Panc1 (cell line): ENCODE measurements around the gene AP1G2. TPM values are rescaled to one million over a fixed set of nuclear protein-coding genes. Genes with fewer than 3 reads are reported as not detected.

Source experiments
- ATAC-seq: fragments of 200-7000 bp; cut with Tn5 transposase; 2 replicates; pipeline ENCODE4 v1.9.1; 2020; ENCODE audit warnings: mild to moderate bottlenecking, moderate library complexity
- BruUV-seq: library from RNA; stranded (reverse); fragments of 400-500 nt; replicated peaks from 2 replicates; lab custom pipeline; 2021; lab: Mats Ljungman, UMichigan
- CTCF ChIA-PET: fragments of 300-600 bp; sonication (Branson Sonifier 250); formaldehyde crosslinking; loops from one replicate; lab custom pipeline; 2022; ENCODE audit warnings: antibody characterized with exemption; lab: Charles Lee
- POLR2A ChIA-PET: fragments of 300-600 bp; sonication (Branson Sonifier 250); formaldehyde crosslinking; loops from one replicate; lab custom pipeline; 2022; ENCODE audit warnings: antibody characterized with exemption; lab: Charles Lee
- DNase-seq: peaks from one replicate; pipeline ENCODE4 v3.0.0-alpha.2; 2010; ENCODE audit warnings: low read depth, low spot score
- H3K27ac ChIP-seq: 2 replicates; pipeline ENCODE4 v1.5.1; 2011; ENCODE audit warnings: mild to moderate bottlenecking, low read length, inconsistent platforms
- H3K27me3 ChIP-seq: fragments of 200-500 bp; sonication (Bioruptor generic); 2 replicates; pipeline ENCODE4 v1.6.0; 2014; ENCODE audit warnings: low read length, inconsistent platforms; ENCODE audit not compliant: control insufficient read depth, insufficient read depth
- H3K36me3 ChIP-seq: fragments of 200-500 bp; sonication (Bioruptor generic); 2 replicates; pipeline ENCODE4 v1.5.1; 2014; ENCODE audit warnings: inconsistent platforms, mild to moderate bottlenecking, low read length, moderate library complexity; ENCODE audit not compliant: control insufficient read depth, insufficient read depth
- H3K4me1 ChIP-seq: 2 replicates; pipeline ENCODE4 v1.5.1; 2011; ENCODE audit warnings: inconsistent platforms, mild to moderate bottlenecking, low read length, moderate library complexity; ENCODE audit not compliant: control insufficient read depth, insufficient read depth
- H3K4me3 ChIP-seq, 2 experiments: 2 replicates each; pipeline ENCODE4 v1.5.1; 2011 to 2012; ENCODE audit warnings: low read depth in 2 of 2, low read length in 2 of 2, mild to moderate bottlenecking in 2 of 2, inconsistent platforms in 1 of 2, moderate library complexity in 1 of 2
- H3K9me3 ChIP-seq: fragments of 200-500 bp; sonication (Bioruptor generic); 2 replicates; pipeline ENCODE4 v1.5.1; 2014; ENCODE audit warnings: low read depth, mild to moderate bottlenecking, inconsistent platforms, low read length, moderate library complexity; ENCODE audit not compliant: control insufficient read depth, insufficient read depth
- CTCF ChIP-seq: fragments of 450-650 bp; IDR thresholded peaks from 2 replicates; pipeline ENCODE4 v1.5.1; 2017; ENCODE audit warnings: mild to moderate bottlenecking
- POLR2AphosphoS5 ChIP-seq: IDR thresholded peaks from 2 replicates; pipeline ENCODE4 v1.6.1; 2012; ENCODE audit warnings: mild to moderate bottlenecking, low read depth, low read length, moderate library complexity
- REST ChIP-seq, 2 experiments: IDR thresholded peaks; 2 replicates each; pipeline ENCODE4 v1.6.1; 2011 to 2012; ENCODE audit warnings: low read depth in 2 of 2, control low read depth in 1 of 2, low read length in 1 of 2, mild to moderate bottlenecking in 1 of 2, moderate library complexity in 1 of 2; ENCODE audit not compliant: insufficient read depth in 1 of 2
- SIN3A ChIP-seq: IDR thresholded peaks from 2 replicates; pipeline ENCODE4 v1.6.1; 2012; ENCODE audit warnings: low read depth, mild to moderate bottlenecking, low read length, moderate library complexity, borderline replicate concordance; ENCODE audit not compliant: insufficient read depth
- TCF7L2 ChIP-seq: IDR thresholded peaks from 2 replicates; pipeline ENCODE4 v1.6.1; 2011; ENCODE audit warnings: mild to moderate bottlenecking, low read depth, low read length, inconsistent platforms
- in situ Hi-C: cut with HindIII; loops from 2 replicates; pipeline ENCODE4 v1.10.0; 2016; ENCODE audit warnings: low sequenced_read_pairs, low pct_unique_long_range_greater_than_20kb
- intact Hi-C: fragments of 100-400 bp; cut with micrococcal nuclease; formaldehyde crosslinking; loops from one replicate; pipeline ENCODE4 v1.10.0; 2022; ENCODE audit not compliant: unreplicated experiment
- total RNA-seq: library from RNA; stranded (reverse); gene quantifications from one replicate; pipeline ENCODE4 v1.2.1, GENCODE V29; 2021; ENCODE audit not compliant: unreplicated experiment

The AP1G2 gene
- total RNA-seq, 1 experiment from 2014 or later = 61.6 TPM

DNA sequence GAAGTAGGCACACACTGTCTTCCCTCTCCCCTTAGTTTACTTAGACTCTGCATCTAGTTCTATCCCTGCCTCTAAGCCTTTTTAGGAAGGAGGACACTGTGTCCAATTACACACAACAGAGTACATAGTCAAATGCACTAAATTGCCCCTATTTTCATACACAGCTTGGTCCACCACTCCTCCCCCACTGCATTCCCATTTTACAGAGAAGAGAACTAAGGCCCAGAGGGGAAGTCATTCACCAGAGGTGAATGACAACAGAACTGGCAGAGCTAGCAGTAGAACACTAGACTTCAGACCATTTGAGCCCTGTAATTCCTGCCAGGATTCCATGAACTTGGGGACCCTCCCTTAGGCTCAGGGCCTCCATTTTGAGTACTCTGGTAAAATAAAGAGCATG lies 12.1 kb upstream of the AP1G2 start:
- in situ Hi-C loops = no loop called here
- BruUV-seq = no TSS peak
- H3K27ac ChIP-seq = no peak overlapping the region
- H3K36me3 ChIP-seq = no peaks in the 10 kb centered on the region
- no peaks in the 10 kb centered on the region for H3K27me3 ChIP-seq
- DNase-seq (no peak), ATAC-seq (no peak)
- CTCF ChIA-PET = no interaction called here
- no peak for TF ChIP-seq TCF7L2
- TF ChIP-seq SIN3A = no peak
- no peak for TF ChIP-seq CTCF
- TF ChIP-seq POLR2AphosphoS5 = no peak
- POLR2A ChIA-PET = no interaction called here
- no peaks in the 10 kb centered on the region for H3K4me1 ChIP-seq
- intact Hi-C loops = no loop called here
- H3K9me3 ChIP-seq = no peaks in the 10 kb centered on the region
- H3K4me3 ChIP-seq = no peak overlapping the region

DNA sequence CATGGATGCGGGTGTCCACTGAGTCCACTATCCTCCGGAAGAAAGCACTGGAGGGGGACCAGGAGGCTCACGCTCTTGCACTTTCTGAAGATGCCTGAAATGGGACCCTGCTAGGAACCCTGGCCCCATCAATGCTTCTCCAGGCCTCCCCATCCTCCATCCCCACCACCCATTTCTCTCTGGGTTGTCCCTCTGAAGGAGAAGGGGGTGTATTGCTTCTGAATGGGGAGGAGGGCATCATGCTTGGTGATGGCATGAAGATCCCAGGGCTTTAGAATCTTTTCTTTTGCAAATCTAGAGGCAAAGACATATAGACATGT lies 11.7 kb upstream of the AP1G2 start:
- H3K9me3 ChIP-seq = no peaks in the 10 kb centered on the region
- no peak for ATAC-seq
- no peak overlapping the region; a peak in 1 of 4 replicates for H3K4me3 ChIP-seq
- in situ Hi-C loops = no loop called here
- TF ChIP-seq TCF7L2 (no peak), REST (IDR thresholded peaks at IDR 0.05; ENCODE audit: insufficient read depth in 1 of 2, low read depth in 2 of 2, low read length in 1 of 2) (no peak), SIN3A (no peak), CTCF (no peak), POLR2AphosphoS5 (no peak)
- no peak overlapping the region for H3K27ac ChIP-seq
- intact Hi-C loops = no loop called here
- DNase-seq = no peak
- H3K4me1 ChIP-seq = no peaks in the 10 kb centered on the region
- no peaks in the 10 kb centered on the region for H3K27me3 ChIP-seq
- ChIA-PET CTCF (no interaction called here), POLR2A (no interaction called here)
- BruUV-seq = no TSS peak
- no peaks in the 10 kb centered on the region for H3K36me3 ChIP-seq
